HG02852 (cell line): ENCODE results near the gene CDK8.
"Not testable (repeated sequence)": the region's sequence is repeated elsewhere in the genome, so short reads cannot be mapped to it uniquely, and the experiment has no call there.

Source experiments
- ATAC-seq: cut with Tn5 transposase; IDR thresholded peaks from one replicate; pipeline ENCODE4 v1.9.1; 2021; ENCODE audit warnings: mild to moderate bottlenecking, moderate library complexity; ENCODE audit not compliant: unreplicated experiment

CDK8 gene

DNA sequence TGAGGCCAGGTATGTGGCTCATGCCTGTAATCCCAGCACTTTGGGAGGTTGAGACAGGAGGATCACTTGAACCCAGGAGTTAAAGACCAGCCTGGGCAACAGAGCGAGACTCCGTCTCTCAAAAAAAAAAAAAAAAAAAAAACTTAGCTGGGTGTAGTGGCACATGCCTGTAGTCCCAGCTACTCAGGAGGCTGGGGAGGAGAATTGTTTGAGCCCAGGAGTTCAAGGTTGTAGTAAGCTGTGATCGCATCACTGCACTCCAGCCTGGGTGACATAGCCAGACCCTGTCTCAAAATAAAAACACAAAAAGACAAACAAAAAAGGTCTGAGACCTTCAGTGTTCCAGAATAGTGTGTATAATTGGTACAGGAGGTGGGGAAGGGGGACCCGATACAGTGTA is 1.9 kb upstream of the CDK8 start:
- ATAC-seq = not testable (repeated sequence)

GRCh38 chr13:26253262-26253786 is 605 bp upstream of the CDK8 start:
- no peak for ATAC-seq

- ATAC-seq = peak; percentile 42
Observed at GRCh38 chr13:26254583-26255111, 718 bp downstream of the CDK8 start.

GRCh38 chr13:26255115-26255514 is 1.2 kb downstream of the CDK8 start:
- ATAC-seq = no peak

GRCh38 chr13:26255691-26256277 is 1.9 kb downstream of the CDK8 start:
- no peak for ATAC-seq

DNA sequence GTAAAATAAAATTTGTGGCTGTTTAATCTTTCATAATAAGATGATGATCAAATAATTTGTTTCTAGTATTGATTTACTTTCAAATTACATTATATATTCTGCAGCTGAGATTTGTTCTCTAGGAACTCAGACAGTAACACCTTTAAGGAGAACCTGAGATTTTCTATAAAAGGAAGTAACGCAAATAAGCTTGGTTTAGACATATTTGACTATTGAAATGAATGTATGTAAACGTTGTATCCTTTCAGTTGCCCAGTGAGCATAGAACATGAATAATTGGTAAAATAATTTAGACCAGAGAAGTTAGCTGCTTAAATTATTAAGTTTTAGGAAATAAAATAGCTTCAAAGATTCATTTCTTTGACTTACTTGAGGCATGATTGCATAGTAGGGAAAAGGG is 3.1 kb downstream of the CDK8 start:
- no peak for ATAC-seq

DNA sequence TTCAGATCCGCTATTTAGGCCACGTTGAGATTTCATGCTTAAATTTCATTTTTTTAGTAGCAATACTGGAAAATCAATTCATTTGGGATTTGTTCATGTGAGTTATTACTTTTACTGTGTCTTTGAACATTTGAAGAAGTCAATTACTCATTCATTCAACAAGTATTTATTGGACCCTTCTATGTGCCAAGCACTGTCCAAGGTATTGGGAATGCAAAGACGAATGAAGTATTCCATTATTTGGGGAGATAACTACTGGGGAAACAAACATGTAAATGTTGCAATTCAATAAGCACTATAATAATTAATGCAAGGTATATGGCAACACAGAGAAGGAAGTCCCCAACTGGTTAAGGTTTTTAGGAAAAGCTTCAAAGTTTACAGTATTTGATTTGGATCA is 5.7 kb downstream of the CDK8 start:
- ATAC-seq = no peak

DNA sequence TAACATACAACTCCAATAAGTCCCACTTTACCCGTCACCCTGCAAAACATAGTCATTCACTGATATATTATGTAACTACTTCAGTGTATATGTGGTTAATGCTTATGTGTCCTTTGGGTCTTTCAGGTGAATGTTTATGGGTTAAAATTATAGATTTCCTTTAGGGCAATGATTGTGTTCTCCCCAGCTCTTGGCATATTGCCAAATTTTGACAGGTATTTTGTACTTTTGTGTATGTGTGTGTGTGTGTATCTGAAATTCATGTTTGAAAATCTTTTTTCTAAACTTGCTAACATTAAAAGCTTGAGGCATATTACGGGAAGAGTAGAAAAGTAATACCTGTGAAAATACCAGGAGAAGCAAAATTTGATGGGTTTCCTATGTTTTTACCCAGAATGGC is 8.2 kb downstream of the CDK8 start:
- no peak for ATAC-seq

DNA sequence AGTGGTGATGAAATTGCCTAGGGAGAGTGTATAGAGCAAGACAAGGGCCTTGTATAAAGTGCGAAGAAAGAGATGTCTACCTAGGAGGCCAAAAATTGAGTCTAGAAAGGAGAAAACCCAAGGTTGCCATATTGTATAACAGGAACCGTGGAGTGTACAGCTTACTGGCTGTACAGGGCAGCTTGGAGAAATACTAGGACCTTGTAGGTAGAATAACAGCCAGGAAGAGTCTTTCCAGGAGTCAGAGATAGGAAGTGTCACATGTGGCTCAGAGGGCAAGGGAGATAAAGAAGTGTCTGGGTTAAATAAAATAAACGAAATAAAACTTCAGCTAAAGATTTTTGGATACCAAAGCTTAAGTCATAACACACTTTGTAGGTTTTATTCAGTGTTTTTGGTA is 12.4 kb downstream of the CDK8 start:
- no peak for ATAC-seq

DNA sequence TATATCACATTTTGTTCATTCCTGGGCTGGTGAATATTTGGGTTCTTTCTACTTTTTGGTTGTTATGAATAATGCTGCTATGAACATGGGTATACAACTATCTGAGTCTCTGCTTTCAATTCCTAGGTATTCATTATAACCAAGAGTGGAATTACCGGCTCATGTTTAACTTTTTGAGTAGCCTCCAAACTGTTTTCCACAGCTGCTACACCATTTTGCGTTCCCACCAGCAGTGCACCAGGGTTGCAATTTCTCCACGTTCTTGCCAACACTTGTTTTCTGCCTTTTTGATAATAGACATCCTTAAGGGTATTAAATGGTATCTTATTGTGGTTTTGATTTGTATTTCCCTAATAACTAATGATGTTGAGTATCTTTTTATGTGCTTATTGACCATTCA is 16.8 kb downstream of the CDK8 start:
- ATAC-seq = no peak

DNA sequence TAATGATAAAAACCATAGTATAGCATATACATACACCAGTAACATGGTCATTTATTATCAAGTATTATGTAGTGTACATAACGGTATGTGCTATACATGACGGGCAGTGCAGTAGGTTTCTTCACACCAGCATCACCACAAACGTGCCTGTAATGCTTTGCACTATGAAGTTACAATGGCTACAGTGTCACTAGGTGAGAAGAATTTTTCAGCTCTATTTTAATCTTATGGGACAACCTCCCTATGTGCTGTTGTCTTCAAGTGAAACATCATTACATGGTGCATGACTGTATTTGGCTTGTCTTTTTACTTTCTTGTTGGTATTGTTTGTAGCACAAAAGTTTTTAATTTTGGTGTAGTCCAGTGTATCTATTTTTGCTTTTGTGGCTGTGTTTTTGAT is 18.7 kb downstream of the CDK8 start:
- ATAC-seq = no peak

DNA sequence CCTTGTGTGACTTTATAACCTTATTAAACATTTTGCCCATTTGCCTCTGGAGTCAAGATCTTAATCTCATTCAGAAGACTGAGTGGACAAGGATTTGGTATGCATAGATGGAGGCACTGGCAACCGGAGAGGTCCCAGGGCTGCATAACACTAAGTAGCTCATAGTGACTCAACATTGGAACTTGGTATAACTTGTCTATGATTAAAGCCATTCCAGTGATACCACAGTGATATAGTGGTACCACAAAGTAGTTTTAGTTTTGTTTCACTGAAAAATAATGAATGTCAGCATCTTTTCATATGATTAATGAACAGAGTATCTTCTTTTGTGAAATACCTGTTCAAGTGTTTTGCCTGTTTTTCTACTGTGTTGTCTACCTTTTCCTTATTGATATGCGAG is 26.4 kb downstream of the CDK8 start:
- no peak for ATAC-seq

GRCh38 chr13:26280822-26281221 is 26.9 kb downstream of the CDK8 start:
- ATAC-seq = no peak

GRCh38 chr13:26285911-26286310 is 32.0 kb downstream of the CDK8 start:
- not testable (repeated sequence) for ATAC-seq

- ATAC-seq = not testable (repeated sequence)
Observed at GRCh38 chr13:26288838-26289237, 34.9 kb downstream of the CDK8 start.

DNA sequence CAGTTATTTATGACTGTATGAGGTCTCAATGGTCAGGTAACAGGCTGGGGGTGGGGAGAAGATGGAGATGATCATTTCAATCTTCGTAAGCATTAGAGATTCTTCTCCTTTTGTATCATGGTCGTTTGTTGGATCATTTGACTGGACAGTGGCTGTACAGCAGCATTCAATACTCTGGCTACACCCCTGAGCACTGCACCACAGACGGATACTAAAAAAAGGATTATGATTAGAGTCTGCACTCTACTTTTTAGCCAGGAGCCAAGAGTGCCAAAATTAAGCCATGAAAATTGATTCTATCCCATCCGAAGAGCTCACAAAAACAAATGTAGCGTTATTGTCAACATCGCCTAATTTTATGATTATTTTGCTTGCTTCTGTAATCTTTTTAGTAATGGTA is 41.9 kb downstream of the CDK8 start:
- no peak for ATAC-seq

GRCh38 chr13:26299168-26299750 is 45.3 kb downstream of the CDK8 start:
- ATAC-seq = no peak

GRCh38 chr13:26300140-26300539 is 46.2 kb downstream of the CDK8 start:
- ATAC-seq = no peak

GRCh38 chr13:26305676-26306075 is 51.7 kb downstream of the CDK8 start:
- ATAC-seq = no peak

DNA sequence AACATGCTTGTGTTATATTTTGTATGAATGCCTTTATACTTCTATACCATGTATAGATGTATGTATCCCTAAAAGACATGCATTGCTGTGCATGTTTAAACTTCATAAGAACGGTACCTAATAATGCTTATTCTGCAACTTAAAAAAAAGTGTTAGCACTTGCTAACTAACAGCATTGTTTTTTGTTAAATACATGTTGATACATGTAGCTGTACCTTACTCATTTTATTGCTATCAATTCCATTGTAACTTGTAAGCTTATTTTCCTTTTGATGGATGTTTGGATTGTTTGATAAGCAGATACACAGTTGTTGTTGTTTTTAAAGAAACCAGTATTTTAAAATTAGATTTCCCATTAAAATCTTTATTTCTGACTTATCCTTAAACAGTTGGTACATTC is 53.8 kb downstream of the CDK8 start:
- ATAC-seq = no peak

GRCh38 chr13:26308250-26308649 is 54.3 kb downstream of the CDK8 start:
- no peak for ATAC-seq

DNA sequence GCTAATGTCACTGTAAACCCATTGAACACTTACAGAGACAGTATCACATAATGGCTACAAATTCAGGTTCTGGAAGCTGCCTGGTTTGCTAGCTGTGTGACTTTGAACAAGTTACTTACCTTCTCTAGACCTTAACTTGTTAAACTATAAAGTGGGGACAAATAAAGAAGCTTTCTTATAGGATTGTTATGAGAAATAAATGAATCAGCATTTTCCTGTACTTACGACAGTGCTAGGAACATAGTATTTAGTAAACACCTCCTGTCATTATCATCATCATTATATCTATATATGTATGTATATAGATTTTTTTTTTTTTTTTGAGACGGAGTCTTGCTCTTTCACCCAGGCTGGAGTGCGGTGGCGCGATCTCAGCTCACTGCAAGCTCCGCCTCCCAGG is 54.9 kb downstream of the CDK8 start:
- ATAC-seq = no peak

DNA sequence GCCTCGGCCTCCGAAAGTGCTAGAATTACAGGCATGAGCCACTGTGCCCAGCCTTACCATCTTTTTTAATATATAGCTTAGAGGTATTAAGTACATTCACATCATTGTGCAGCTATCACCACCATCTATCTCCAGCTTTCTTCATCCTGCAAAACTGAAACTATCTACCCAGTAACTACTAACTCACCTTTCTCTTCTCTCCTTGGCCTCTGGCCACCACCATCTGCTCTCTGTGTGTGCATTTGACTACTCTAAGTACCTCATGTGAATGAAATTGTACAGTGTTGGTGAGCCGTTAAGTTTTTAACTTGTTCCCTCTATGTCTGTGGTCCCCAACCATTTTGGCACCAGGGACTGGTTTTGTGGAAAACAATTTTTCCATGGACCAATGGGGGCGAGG is 56.1 kb downstream of the CDK8 start:
- no peak for ATAC-seq
